ENCODE data around the gene LIN37.
"Not testable (repeated sequence)": the region's sequence is repeated elsewhere in the genome, so short reads cannot be mapped to it uniquely, and the experiment has no call there.

LIN37 gene

DNA sequence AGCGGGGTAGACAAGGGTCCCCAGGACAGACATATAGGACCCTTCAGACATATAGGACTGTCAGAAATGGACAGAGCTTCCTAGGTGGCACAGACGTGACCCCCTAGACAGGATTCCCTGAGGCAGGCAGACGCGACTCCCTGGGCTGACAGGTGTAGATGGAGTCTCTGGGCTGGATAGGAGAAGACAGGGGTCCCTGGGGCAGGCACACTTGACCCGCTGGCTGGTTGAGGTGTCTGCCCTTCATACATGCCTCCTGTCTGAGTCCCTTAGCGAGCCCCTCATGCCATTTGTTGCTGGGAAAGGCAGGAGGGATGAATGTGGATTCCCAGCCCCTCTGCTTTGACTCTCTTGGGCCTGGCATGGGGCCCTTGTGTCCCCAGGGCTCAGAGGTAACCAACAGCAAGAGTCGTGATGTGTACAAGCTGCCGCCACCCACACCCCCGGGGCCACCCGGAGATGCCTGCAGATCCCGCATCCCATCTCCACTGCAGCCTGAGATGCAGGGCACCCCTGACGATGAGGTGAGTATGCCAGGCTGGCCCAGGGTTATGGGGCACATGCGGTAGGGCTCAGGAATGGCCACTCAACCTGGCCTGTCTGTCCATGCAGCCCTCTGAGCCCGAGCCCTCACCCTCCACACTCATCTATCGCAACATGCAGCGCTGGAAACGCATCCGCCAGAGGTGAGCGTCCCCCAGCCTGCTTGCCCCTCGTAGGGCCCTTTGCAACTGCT is 5.4 kb downstream of the LIN37 start:
- DNase-seq: no peak

DNA sequence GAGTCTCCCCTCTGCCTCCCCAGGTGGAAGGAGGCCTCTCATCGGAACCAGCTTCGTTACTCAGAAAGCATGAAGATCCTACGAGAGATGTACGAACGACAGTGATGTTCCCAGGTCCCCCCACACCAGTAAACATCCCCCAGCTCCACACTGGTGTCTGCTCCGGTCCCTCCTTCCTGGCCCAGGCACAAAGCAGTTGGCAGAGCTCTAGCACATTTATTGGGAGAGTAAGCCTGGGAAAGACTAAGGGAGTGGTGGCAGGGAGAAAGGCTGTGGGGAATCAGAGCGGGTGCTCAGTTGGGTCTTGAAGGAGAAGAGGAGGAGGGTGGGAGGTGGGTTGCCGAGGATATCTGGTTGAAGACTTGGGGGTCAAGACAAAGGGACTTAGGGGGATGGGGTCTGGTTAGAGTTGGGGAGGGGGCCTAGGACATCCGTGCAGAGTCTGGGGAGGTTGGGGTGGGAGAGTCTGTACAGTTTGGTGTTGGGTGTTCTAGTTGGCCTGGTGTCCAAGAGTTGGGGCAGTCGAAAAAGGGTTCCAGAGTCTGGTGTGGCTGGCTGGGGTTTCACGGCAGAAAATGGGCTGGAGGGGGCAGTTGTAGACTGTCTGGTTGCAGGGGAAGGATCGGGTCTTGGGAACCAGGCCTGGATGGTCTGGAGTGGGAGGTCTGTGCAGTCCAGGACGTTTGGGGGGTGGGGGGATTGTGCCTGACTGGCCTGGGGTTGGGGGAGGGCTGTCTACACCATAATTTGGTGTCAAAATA is 6.2 kb downstream of the LIN37 start:
- no peak for DNase-seq

GRCh38 chr19:35755131-35755549 is 6.8 kb downstream of the LIN37 start:
- no peak for DNase-seq

- peak; percentile 61 for DNase-seq
These were observed 7.4 kb downstream of the LIN37 start for GRCh38 chr19:35755550-35756376.

GRCh38 chr19:35756377-35757230 is 8.2 kb downstream of the LIN37 start, which contains the start of gene HSPB6:
Gene HSPB6, minus strand, starts transcription at chr19:35757029. Its CDS starts 21 bp downstream, at chr19:35757008.
- no peak for DNase-seq

GRCh38 chr19:35757231-35757748 is 8.9 kb downstream of the LIN37 start:
- no peak for DNase-seq

- peak; percentile 100 for DNase-seq
These were observed 9.6 kb downstream of the LIN37 start, which contains the start of gene PROSER3 for GRCh38 chr19:35757749-35758608. Gene PROSER3, plus strand, starts transcription at chr19:35758176. Its CDS starts 40 bp downstream, at chr19:35758216.

DNA sequence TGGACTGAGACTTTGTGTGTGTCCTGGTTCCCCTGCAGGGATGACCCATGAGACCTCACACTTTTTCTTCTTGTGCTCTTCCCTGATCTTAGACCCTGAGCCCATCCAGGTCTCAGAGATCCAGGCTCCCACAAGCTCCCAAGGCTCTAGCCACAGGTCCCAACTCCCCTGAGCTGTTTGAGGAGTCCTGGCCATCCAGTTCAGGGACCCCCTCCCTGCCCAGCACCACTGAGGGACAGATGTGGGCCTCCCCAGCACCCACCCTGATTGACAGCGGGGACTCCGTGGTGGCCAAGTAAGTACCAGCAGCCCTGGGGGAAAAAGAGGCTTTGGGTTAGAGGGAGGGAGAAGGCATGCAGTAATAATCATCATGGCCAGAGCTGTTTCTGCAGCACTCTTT is 11.3 kb downstream of the LIN37 start:
- DNase-seq: no peak

DNA sequence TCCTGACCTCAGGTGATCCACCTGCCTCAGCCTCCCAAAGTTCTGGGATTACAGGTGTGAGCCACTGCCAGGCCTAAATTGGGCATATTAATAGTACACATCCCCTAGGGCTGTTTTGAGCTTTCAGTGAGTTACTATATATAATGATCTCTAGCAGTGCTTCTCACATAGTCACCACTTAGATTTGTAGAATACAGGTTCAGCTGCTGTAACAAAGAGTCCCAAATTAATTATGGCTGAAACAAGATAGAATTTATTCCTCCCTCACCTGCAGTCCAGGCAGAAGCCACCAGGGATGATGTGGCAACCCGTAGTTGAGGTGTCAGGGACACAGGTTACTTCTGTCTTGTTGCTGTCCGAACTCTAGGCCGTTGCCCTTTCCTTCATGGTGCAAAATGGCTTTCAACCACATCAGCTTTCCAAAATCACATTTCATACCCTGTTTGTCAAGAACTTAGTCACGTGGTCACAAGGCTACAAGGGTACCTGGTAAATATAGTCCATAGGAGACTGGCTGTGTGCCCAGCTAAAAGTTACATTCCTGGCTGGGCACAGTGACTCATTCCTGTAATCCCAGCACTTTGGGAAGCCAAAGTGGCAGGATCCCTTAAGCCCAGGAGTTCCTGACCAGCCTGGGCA is 12.5 kb downstream of the LIN37 start:
- no peak for DNase-seq

DNA sequence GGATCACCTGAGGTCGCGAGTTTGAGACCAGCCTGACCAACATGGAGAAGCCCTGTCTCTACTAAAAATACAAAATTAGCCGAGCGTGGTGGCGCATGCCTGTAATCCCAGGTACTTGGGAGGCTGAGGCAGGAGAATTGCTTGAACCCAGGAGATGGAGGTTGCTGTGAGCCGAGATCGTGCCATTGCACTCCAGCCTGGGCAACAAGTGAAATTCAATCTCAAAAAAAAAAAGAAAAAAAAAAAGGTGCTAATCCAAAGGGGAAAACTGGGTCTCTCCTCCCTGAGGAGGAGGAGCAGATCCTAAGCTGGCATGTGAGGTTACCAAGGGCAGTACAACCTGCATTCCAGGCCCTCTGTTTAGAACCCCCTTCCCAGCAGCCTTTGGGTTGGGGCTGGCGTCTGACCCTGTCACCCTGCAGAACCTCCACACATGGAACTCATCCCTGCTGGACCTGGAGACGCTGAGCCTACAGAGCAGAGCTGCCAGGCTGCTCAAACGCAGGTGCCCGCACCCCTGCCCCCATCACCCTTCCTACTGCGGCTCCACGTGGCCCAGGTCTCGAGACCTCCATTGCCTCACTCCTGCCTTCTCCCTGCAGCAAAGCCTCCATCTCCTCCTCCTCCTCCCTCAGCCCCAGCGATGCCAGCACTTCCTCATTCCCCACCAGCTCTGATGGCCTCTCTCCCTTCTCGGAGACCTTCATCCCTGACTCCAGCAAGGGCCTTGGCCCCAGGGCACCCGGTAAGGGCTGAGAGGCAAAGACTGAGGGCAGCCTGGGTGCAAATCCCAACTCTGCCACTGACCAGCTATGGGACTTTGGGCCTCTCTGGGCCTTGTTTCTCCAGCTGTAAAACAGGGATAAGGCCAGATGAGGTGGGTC is 16.3 kb downstream of the LIN37 start:
- DNase-seq: no peak

DNA sequence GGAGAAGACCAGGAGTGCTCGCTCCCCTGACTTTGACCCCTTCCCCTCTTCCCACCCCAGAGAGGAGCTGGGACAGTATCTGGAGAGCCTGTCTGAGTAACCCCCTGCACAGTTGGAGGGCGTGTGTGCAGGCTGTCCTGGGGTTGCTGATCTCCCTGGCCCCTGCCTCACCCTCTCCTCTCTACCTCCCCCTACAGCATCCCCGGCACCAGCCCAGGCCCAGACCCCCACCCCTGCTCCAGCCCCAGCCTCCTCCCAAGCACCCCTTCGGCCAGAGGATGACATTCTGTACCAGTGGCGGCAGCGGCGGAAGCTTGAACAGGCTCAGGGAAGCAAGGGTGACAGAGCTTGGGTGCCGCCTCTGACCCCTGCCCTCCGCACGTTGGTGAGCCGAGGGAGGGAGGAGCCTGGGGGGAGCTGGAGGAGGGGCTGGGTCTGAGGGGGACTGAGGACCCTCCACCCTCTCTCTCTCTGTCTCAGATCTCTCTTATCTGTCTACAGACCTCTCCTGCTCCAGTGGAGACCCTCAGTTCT is 18.3 kb downstream of the LIN37 start:
- no peak for DNase-seq

DNA sequence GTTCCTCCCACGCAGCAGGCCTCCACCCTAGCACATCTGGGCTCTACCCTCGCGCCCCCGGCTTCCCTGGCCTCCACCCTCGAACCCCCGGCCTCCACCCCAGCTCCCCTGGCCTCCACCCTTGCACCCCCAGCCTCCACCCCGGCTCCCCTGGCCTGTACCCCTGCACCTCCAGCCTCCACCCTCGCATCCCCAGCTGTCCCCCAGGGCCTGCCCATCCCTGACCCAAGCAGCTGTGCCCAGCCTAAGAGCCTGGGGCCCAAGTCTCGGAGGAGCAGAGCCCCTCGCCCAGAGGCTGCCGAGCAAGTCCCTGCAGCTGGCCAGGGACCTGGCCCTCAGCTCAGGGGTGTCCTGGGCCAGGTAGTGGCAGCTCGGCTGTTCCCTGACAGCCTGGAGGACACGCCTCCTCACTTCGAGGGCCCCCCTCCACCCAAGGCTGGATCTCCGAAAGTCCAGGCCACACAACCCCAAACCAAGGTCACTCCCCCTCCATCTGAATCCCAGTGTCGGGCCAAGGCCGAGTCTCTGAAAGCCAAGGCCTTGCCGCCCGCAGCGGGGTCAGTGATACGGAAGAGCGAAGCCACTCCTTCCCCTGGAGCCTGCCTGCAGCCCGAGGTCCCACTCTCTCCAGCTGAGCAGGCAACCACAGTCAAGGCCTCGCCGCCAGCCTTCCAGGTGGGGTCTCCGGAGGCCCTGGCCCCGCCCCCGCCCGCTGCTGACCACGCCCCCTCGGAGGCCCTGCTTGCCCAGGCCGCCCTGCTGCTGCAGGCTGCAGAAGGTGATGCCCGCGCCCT is 19.1 kb downstream of the LIN37 start:
- no peak for DNase-seq

- DNase-seq: no peak
These were observed 19.7 kb downstream of the LIN37 start for GRCh38 chr19:35768082-35768421.

GRCh38 chr19:35772362-35772761 is 24.0 kb downstream of the LIN37 start:
- not testable (repeated sequence) for DNase-seq

DNA sequence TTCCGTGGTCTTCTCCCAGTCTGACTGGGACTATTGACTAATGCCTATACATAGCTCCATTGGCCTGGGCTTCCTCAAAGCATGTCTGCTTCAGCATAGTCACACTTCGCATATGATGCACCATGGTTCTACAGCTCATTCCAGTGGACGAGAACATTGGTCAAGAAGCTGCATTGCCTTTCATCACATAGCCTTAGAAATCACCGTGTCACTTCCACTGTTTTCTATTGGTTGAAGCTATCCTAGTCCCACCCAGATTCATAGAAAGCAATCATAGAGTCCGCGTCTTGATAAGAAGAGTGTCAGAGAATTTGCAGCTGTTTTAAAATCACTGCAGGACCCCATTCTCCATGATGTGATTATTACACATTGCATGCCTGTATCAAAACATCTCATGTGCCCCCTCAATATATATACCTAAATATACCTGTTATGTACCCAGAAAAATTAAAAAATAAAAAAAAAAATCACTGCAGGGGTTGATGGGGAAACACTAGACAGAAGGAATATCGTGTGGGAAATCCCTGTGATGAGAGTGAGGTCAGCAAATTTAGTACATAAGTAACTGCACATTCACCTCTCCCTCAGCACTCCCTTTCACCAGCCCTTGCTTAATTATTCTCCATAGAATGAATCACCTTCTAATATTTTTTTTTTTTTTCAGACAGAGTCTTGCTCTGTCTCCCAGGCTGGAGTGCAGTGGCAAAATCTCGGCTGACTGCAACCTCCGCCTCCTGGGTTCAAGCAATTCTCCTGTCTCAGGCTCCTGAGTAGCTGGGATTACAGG is 24.8 kb downstream of the LIN37 start:
- DNase-seq: no peak

- DNase-seq: no peak
These were observed 26.1 kb downstream of the LIN37 start for GRCh38 chr19:35774274-35775045.

GRCh38 chr19:35775046-35775297 is 26.6 kb downstream of the LIN37 start:
- no peak for DNase-seq
